IMR-90 (cell line): Measurements from ENCODE around the gene TTC27. TPM values are rescaled to one million over a fixed set of nuclear protein-coding genes. Genes with fewer than 3 reads are reported as not detected.

Experiments used
- ATAC-seq: fragments of 200-7000 bp; cut with Tn5 transposase; 2 replicates; pipeline ENCODE4 v1.9.1; 2020; ENCODE audit warnings: low read depth, mild to moderate bottlenecking, moderate library complexity
- BruUV-seq: library from RNA; stranded (reverse); fragments of 400-500 nt; replicated peaks from 2 replicates; lab custom pipeline; 2021; lab: Mats Ljungman, UMichigan
- CTCF ChIA-PET: fragments of 300-600 bp; formaldehyde crosslinking; extraction: SDS; loops from one replicate; lab custom pipeline; 2021; ENCODE audit warnings: antibody characterized with exemption; lab: Yijun Ruan, JAX
- POLR2A ChIA-PET: fragments of 300-600 bp; sonication (Branson Sonifier 250); formaldehyde crosslinking; loops from one replicate; lab custom pipeline; 2022; ENCODE audit warnings: antibody characterized with exemption; ENCODE audit not compliant: unreplicated experiment; lab: Charles Lee
- DNase-seq: peaks from one replicate; pipeline ENCODE4 v3.0.0; 2013
- H2AFZ ChIP-seq: replicated peaks from 2 replicates; pipeline ENCODE3; 2013; ENCODE audit warnings: low read length, mild to moderate bottlenecking; ENCODE audit not compliant: poor library complexity
- H2AK5ac ChIP-seq: 2 replicates; pipeline ENCODE4 v1.6.1; 2013; ENCODE audit warnings: low read depth, low read length, inconsistent platforms
- H2AK9ac ChIP-seq: replicated peaks from 2 replicates; pipeline ENCODE3; 2013; ENCODE audit warnings: mild to moderate bottlenecking, low read depth, low read length, moderate library complexity; ENCODE audit not compliant: poor library complexity
- H2BK120ac ChIP-seq: 2 replicates; pipeline ENCODE4 v1.6.1; 2013; ENCODE audit warnings: low read depth, low read length, inconsistent platforms
- H2BK15ac ChIP-seq: 3 replicates; pipeline ENCODE4 v1.6.1; 2013; ENCODE audit warnings: low read depth, low read length, inconsistent platforms
- H2BK20ac ChIP-seq: 2 replicates; pipeline ENCODE4 v1.6.1; 2013; ENCODE audit warnings: low read depth, mild to moderate bottlenecking, inconsistent platforms, low read length, moderate library complexity
- H2BK5ac ChIP-seq: 2 replicates; pipeline ENCODE4 v1.6.1; 2013; ENCODE audit warnings: mild to moderate bottlenecking, low read depth, low read length, inconsistent platforms; ENCODE audit not compliant: poor library complexity, severe bottlenecking
- H3K14ac ChIP-seq: replicated peaks from 2 replicates; pipeline ENCODE4 v1.6.1; 2013; ENCODE audit warnings: low read depth, low read length, inconsistent platforms
- H3K18ac ChIP-seq: 2 replicates; pipeline ENCODE4 v1.6.1; 2013; ENCODE audit warnings: low read depth, low read length, control low read depth
- H3K23ac ChIP-seq: 2 replicates; pipeline ENCODE4 v1.6.1; 2013; ENCODE audit warnings: low read depth, low read length, inconsistent platforms
- H3K27ac ChIP-seq: 2 replicates; pipeline ENCODE4 v1.5.1; 2013; ENCODE audit warnings: mild to moderate bottlenecking, control low read depth, low read length; ENCODE audit not compliant: insufficient read depth
- H3K27me3 ChIP-seq: 2 replicates; pipeline ENCODE4 v1.6.1; 2013; ENCODE audit warnings: low read length; ENCODE audit not compliant: control insufficient read depth, insufficient read depth
- H3K36me3 ChIP-seq: 2 replicates; pipeline ENCODE4 v1.6.1; 2013; ENCODE audit warnings: low read length, mixed read lengths; ENCODE audit not compliant: control insufficient read depth, insufficient read depth
- H3K4ac ChIP-seq: 2 replicates; pipeline ENCODE4 v1.6.1; 2013; ENCODE audit warnings: low read depth, low read length, inconsistent platforms
- H3K4me1 ChIP-seq: 2 replicates; pipeline ENCODE4 v1.6.1; 2013; ENCODE audit warnings: low read length, mixed read lengths; ENCODE audit not compliant: control insufficient read depth, insufficient read depth
- H3K4me2 ChIP-seq: 2 replicates; pipeline ENCODE4 v1.6.1; 2013; ENCODE audit warnings: low read depth, mild to moderate bottlenecking, control low read depth, low read length, moderate library complexity
- H3K4me3 ChIP-seq: 2 replicates; pipeline ENCODE4 v1.5.1; 2013; ENCODE audit warnings: low read depth, mild to moderate bottlenecking, control low read depth, low read length, moderate library complexity; ENCODE audit not compliant: insufficient read depth
- H3K56ac ChIP-seq: 2 replicates; pipeline ENCODE4 v1.6.1; 2013; ENCODE audit warnings: low read length, inconsistent platforms; ENCODE audit not compliant: insufficient read depth; ENCODE audit errors: extremely low read depth
- H3K79me1 ChIP-seq, 2 experiments: 2 replicates each; pipeline ENCODE4 v1.6.1; 2013; ENCODE audit warnings: low read length in 2 of 2, inconsistent platforms in 1 of 2, low read depth in 1 of 2
- H3K9ac ChIP-seq: 2 replicates; pipeline ENCODE4 v1.6.1; 2013; ENCODE audit warnings: low read depth, low read length, control low read depth
- H3K9me1 ChIP-seq: 2 replicates; pipeline ENCODE4 v1.6.1; 2013; ENCODE audit warnings: low read length, inconsistent platforms; ENCODE audit not compliant: insufficient read depth
- H3K9me3 ChIP-seq: 2 replicates; pipeline ENCODE4 v1.6.1; 2013; ENCODE audit warnings: low read length; ENCODE audit not compliant: control insufficient read depth, insufficient read depth
- H4K20me1 ChIP-seq: 2 replicates; pipeline ENCODE4 v1.6.1; 2013; ENCODE audit warnings: low read length, inconsistent platforms; ENCODE audit not compliant: insufficient read depth
- H4K5ac ChIP-seq: 2 replicates; pipeline ENCODE4 v1.6.1; 2013; ENCODE audit warnings: mild to moderate bottlenecking, low read depth, low read length, control low read depth
- H4K8ac ChIP-seq, 2 experiments: 2 replicates each; pipeline ENCODE4 v1.6.1; 2013; ENCODE audit warnings: low read depth in 2 of 2, low read length in 2 of 2, control low read depth in 1 of 2, inconsistent platforms in 1 of 2
- H4K91ac ChIP-seq: 2 replicates; pipeline ENCODE4 v1.6.1; 2013; ENCODE audit warnings: low read depth, low read length, inconsistent platforms; ENCODE audit not compliant: insufficient read depth
- CEBPB ChIP-seq: IDR thresholded peaks from 2 replicates; pipeline ENCODE4 v1.6.1; 2012; ENCODE audit warnings: low read depth, low read length, improper control_type of control experiment
- FOS ChIP-seq: fragments of 150-350 bp; IDR thresholded peaks from 2 replicates; pipeline ENCODE4 v1.6.1; 2016; ENCODE audit warnings: low read depth, low read length
- MAFK ChIP-seq: IDR thresholded peaks from 2 replicates; pipeline ENCODE4 v1.6.1; 2012; ENCODE audit warnings: low read depth, low read length, improper control_type of control experiment
- MAZ ChIP-seq: IDR thresholded peaks from 2 replicates; pipeline ENCODE4 v1.6.1; 2012; ENCODE audit warnings: low read depth, mild to moderate bottlenecking, low read length, improper control_type of control experiment, moderate library complexity, borderline replicate concordance
- MXI1 ChIP-seq: IDR thresholded peaks from 2 replicates; pipeline ENCODE4 v1.6.1; 2012; ENCODE audit warnings: low read depth, mild to moderate bottlenecking, low read length, moderate library complexity, borderline replicate concordance
- NFE2L2 ChIP-seq: fragments of 150-350 bp; IDR thresholded peaks from 2 replicates; pipeline ENCODE4 v1.6.1; 2016; ENCODE audit warnings: low read depth, mild to moderate bottlenecking, low read length
- POLR2A ChIP-seq: IDR thresholded peaks from 2 replicates; pipeline ENCODE4 v1.6.1; 2012; ENCODE audit warnings: mild to moderate bottlenecking, low read depth, low read length
- RAD21 ChIP-seq: IDR thresholded peaks from 2 replicates; pipeline ENCODE4 v1.6.1; 2012; ENCODE audit warnings: low read length, improper control_type of control experiment
- RCOR1 ChIP-seq: IDR thresholded peaks from 2 replicates; pipeline ENCODE4 v1.6.1; 2012; ENCODE audit warnings: mild to moderate bottlenecking, low read length, improper control_type of control experiment; ENCODE audit not compliant: insufficient replicate concordance
- RFX5 ChIP-seq: IDR thresholded peaks from 2 replicates; pipeline ENCODE4 v1.8.0; 2012; ENCODE audit warnings: low read depth, mild to moderate bottlenecking, low read length, moderate library complexity
- SMC3 ChIP-seq: fragments of 150-350 bp; IDR thresholded peaks from 2 replicates; pipeline ENCODE4 v1.6.1; 2016; ENCODE audit warnings: low read depth, mild to moderate bottlenecking, antibody characterized with exemption, low read length, moderate library complexity
- dilution Hi-C: fragments of 300-500 bp; cut with HindIII; formaldehyde crosslinking; loops from one replicate; pipeline ENCODE4 v1.14.3; 2018; ENCODE audit warnings: low sequenced_read_pairs; ENCODE audit not compliant: unreplicated experiment
- in situ Hi-C: fragments of 300-500 bp; cut with MboI; formaldehyde crosslinking; loops from 3 replicates; pipeline ENCODE4 v1.14.3; 2019; ENCODE audit warnings: low sequenced_read_pairs, inconsistent platforms, mixed read lengths
- intact Hi-C: fragments of 100-400 bp; cut with micrococcal nuclease; formaldehyde crosslinking; loops from 2 replicates; pipeline ENCODE4 v1.10.0; 2022
- polyA plus RNA-seq, 3 experiments: library from polyadenylated mRNA; depleted of rRNA; stranded (reverse); fragments of >200 nt; gene quantifications; 2 replicates each; pipeline ENCODE4 v1.2.3, GENCODE V29; 2012; ENCODE audit warnings: low replicate concordance in 1 of 3
- total RNA-seq: library from RNA; depleted of rRNA; stranded (reverse); fragments of >200 nt; gene quantifications from 2 replicates; pipeline ENCODE4 v1.2.3, GENCODE V29; 2012
- TF ChIP-seq, protein P1 (sequence below): conservative IDR thresholded peaks from 2 replicates; pipeline ENCODE4 v1.5.1; 2012; ENCODE audit warnings: mild to moderate bottlenecking, low read depth, low read length, improper control_type of control experiment

The TTC27 gene
- total and polyA plus RNA-seq, 2 of the 4 experiments (the other 2 are of a cell fraction), result 12.7 to 30.5 TPM

DNA sequence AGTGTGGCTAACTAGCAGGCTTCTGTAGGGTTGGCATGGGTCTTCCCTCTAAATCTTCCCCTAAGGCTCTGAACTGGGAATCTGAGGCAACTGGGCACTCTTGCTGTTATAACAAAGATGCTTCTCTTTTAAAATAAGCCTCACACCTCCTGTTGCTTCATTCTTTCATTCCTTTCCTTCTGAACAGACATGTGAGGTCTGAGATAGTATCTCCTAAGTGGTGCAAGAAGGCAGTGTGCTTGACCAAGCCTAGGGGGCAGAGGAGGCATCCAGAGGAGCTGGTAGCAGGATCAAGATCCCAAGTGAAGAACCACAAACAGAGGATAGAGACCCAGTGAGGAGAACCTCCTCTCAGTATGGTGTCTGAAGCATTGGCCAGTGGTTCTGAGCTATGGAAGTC, 90.9 kb downstream of the TTC27 start:
- H4K5ac ChIP-seq, result no peak overlapping the region
- no peak for DNase-seq
- no peaks in the 10 kb centered on the region for H3K9me3 ChIP-seq
- H2AFZ ChIP-seq, result no peak overlapping the region
- H3K56ac ChIP-seq, result no peak overlapping the region
- H2BK5ac ChIP-seq, result no peak overlapping the region
- TF ChIP-seq POLR2A (no peak), RFX5 (no peak), NFE2L2 (no peak), RCOR1 (no peak), MAFK (no peak), MXI1 (no peak), MAZ (no peak), RAD21 (no peak), SMC3 (no peak), CEBPB (no peak), FOS (no peak)
- TF ChIP-seq, protein P1, sequence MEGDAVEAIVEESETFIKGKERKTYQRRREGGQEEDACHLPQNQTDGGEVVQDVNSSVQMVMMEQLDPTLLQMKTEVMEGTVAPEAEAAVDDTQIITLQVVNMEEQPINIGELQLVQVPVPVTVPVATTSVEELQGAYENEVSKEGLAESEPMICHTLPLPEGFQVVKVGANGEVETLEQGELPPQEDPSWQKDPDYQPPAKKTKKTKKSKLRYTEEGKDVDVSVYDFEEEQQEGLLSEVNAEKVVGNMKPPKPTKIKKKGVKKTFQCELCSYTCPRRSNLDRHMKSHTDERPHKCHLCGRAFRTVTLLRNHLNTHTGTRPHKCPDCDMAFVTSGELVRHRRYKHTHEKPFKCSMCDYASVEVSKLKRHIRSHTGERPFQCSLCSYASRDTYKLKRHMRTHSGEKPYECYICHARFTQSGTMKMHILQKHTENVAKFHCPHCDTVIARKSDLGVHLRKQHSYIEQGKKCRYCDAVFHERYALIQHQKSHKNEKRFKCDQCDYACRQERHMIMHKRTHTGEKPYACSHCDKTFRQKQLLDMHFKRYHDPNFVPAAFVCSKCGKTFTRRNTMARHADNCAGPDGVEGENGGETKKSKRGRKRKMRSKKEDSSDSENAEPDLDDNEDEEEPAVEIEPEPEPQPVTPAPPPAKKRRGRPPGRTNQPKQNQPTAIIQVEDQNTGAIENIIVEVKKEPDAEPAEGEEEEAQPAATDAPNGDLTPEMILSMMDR, result no peak
- intact Hi-C loops, result no loop called here
- H4K91ac ChIP-seq, result no peak overlapping the region
- no peak overlapping the region for H3K4ac ChIP-seq
- no peak overlapping the region for H2BK15ac ChIP-seq
- H3K27me3 ChIP-seq, result no peaks in the 10 kb centered on the region
- no peak overlapping the region for H2BK120ac ChIP-seq
- H3K14ac ChIP-seq, result no peak overlapping the region
- H2AK9ac ChIP-seq, result no peak overlapping the region
- H4K20me1 ChIP-seq, result no peaks in the 10 kb centered on the region
- H3K9ac ChIP-seq, result no peak overlapping the region
- no peaks in the 10 kb centered on the region for H3K9me1 ChIP-seq
- no peak overlapping the region for H3K4me2 ChIP-seq
- ATAC-seq, result no peak
- no peak overlapping the region for H2BK20ac ChIP-seq
- H3K36me3 ChIP-seq, result no peaks in the 10 kb centered on the region; the same call in 1 of the 2 replicates
- dilution Hi-C loops, result no loop called here
- no peak overlapping the region for H3K18ac ChIP-seq
- H3K4me3 ChIP-seq, result no peak overlapping the region
- H4K8ac ChIP-seq, result no peak overlapping the region
- H2AK5ac ChIP-seq, result no peak overlapping the region
- no peak overlapping the region for H3K27ac ChIP-seq
- ChIA-PET CTCF (interaction anchor here (1.0 kb wide), 1 partner anchor 10 kb away, joined by 3 read pairs; no protein-coding TSS in a partner anchor), POLR2A (no interaction called here)
- peaks cover 5 to 9% of the 10 kb centered on the region in 2 experiments; a peak in 3 of 4 replicates for H3K79me1 ChIP-seq
- no peak overlapping the region for H3K23ac ChIP-seq
- BruUV-seq, result no TSS peak
- in situ Hi-C loops, result no loop called here
- peaks cover 2% of the 10 kb centered on the region for H3K4me1 ChIP-seq
